ENCODE results near the gene MDN1. TPM values are rescaled to one million over a fixed set of nuclear protein-coding genes. Genes with fewer than 3 reads are reported as not detected.
"Not testable (repeated sequence)": the region's sequence is repeated elsewhere in the genome, so short reads cannot be mapped to it uniquely, and the experiment has no call there.

The MDN1 gene
- total RNA-seq, 1 experiment from 2014 or later = 50.0 TPM

- CTCF ChIA-PET = no interaction called here
- no peak for DNase-seq
- no peak overlapping the region for H3K27ac Mint-ChIP-seq (ENCODE audit: unreplicated experiment)
- peaks cover 4% of the 10 kb centered on the region for H3K9me3 Mint-ChIP-seq (ENCODE audit: low read depth, unreplicated experiment)
- no peak overlapping the region for H3K4me3 Mint-ChIP-seq (ENCODE audit: low read depth, unreplicated experiment)
- intact Hi-C loops (cut with micrococcal nuclease; ENCODE audit: unreplicated experiment) = no loop called here
- no TSS peak for BruUV-seq (replicated peaks)
- no peaks in the 10 kb centered on the region for H3K27me3 Mint-ChIP-seq (ENCODE audit: unreplicated experiment)
- no peaks in the 10 kb centered on the region for H3K4me1 Mint-ChIP-seq (ENCODE audit: low read depth, unreplicated experiment)
- no peak for TF ChIP-seq CTCF (IDR thresholded peaks at IDR 0.05; ENCODE audit: unreplicated experiment)
- H3K36me3 Mint-ChIP-seq (ENCODE audit: insufficient read depth, unreplicated experiment) = peaks cover 51% of the 10 kb centered on the region
Observed at GRCh38 chr6:89862273-89862672, 42.7 kb upstream of the MDN1 start.

- Mint-ChIP-seq H3K4me1 (ENCODE audit: low read depth, unreplicated experiment) (no peaks in the 10 kb centered on the region), H3K36me3 (ENCODE audit: insufficient read depth, unreplicated experiment) (peaks cover 47% of the 10 kb centered on the region), H3K9me3 (ENCODE audit: low read depth, unreplicated experiment) (peaks cover 4% of the 10 kb centered on the region), H3K4me3 (ENCODE audit: low read depth, unreplicated experiment) (no peak overlapping the region), H3K27ac (ENCODE audit: unreplicated experiment) (no peak overlapping the region), H3K27me3 (ENCODE audit: unreplicated experiment) (no peaks in the 10 kb centered on the region)
- no TSS peak for BruUV-seq (replicated peaks)
- no peak for DNase-seq
- CTCF ChIA-PET = no interaction called here
- intact Hi-C loops (cut with micrococcal nuclease; ENCODE audit: unreplicated experiment) = no loop called here
- TF ChIP-seq CTCF (IDR thresholded peaks at IDR 0.05; ENCODE audit: unreplicated experiment) = no peak
Observed at GRCh38 chr6:89859744-89860143, 40.1 kb upstream of the MDN1 start.

- Mint-ChIP-seq H3K4me3 (ENCODE audit: low read depth, unreplicated experiment) (no peak overlapping the region), H3K36me3 (ENCODE audit: insufficient read depth, unreplicated experiment) (peaks cover 54% of the 10 kb centered on the region), H3K9me3 (ENCODE audit: low read depth, unreplicated experiment) (peaks cover 4% of the 10 kb centered on the region), H3K27ac (ENCODE audit: unreplicated experiment) (no peak overlapping the region), H3K27me3 (ENCODE audit: unreplicated experiment) (no peaks in the 10 kb centered on the region), H3K4me1 (ENCODE audit: low read depth, unreplicated experiment) (no peaks in the 10 kb centered on the region)
- no TSS peak for BruUV-seq (replicated peaks)
- CTCF ChIA-PET = no interaction called here
- DNase-seq = no peak
- intact Hi-C loops (cut with micrococcal nuclease; ENCODE audit: unreplicated experiment) = no loop called here
- no peak for TF ChIP-seq CTCF (IDR thresholded peaks at IDR 0.05; ENCODE audit: unreplicated experiment)
Observed at GRCh38 chr6:89858041-89858440, 38.4 kb upstream of the MDN1 start.

GRCh38 chr6:89853068-89853467 lies 33.5 kb upstream of the MDN1 start:
- peaks cover 21% of the 10 kb centered on the region for H3K36me3 Mint-ChIP-seq (ENCODE audit: insufficient read depth, unreplicated experiment)
- CTCF ChIA-PET = no interaction called here

GRCh38 chr6:89847513-89847912 lies 27.9 kb upstream of the MDN1 start:
- H3K36me3 Mint-ChIP-seq (ENCODE audit: insufficient read depth, unreplicated experiment); H3K4me1 Mint-ChIP-seq (ENCODE audit: low read depth, unreplicated experiment); H3K27me3 Mint-ChIP-seq (ENCODE audit: unreplicated experiment): not testable (repeated sequence)

More at GRCh38 chr6:89853068-89853467, 33.5 kb upstream of the MDN1 start:
- no TSS peak for BruUV-seq (replicated peaks)
- H3K27ac Mint-ChIP-seq (ENCODE audit: unreplicated experiment) = no peak overlapping the region
- H3K4me3 Mint-ChIP-seq (ENCODE audit: low read depth, unreplicated experiment) = no peak overlapping the region
- TF ChIP-seq CTCF (IDR thresholded peaks at IDR 0.05; ENCODE audit: unreplicated experiment) = no peak
- intact Hi-C loops (cut with micrococcal nuclease; ENCODE audit: unreplicated experiment) = no loop called here
- no peaks in the 10 kb centered on the region for H3K4me1 Mint-ChIP-seq (ENCODE audit: low read depth, unreplicated experiment)
- no peaks in the 10 kb centered on the region for H3K9me3 Mint-ChIP-seq (ENCODE audit: low read depth, unreplicated experiment)
- DNase-seq = no peak
- H3K27me3 Mint-ChIP-seq (ENCODE audit: unreplicated experiment) = no peaks in the 10 kb centered on the region

More at GRCh38 chr6:89847513-89847912, 27.9 kb upstream of the MDN1 start:
- H3K4me3 Mint-ChIP-seq (ENCODE audit: low read depth, unreplicated experiment); BruUV-seq (replicated peaks); H3K9me3 Mint-ChIP-seq (ENCODE audit: low read depth, unreplicated experiment); H3K27ac Mint-ChIP-seq (ENCODE audit: unreplicated experiment); DNase-seq; CTCF ChIA-PET; intact Hi-C loops (cut with micrococcal nuclease; ENCODE audit: unreplicated experiment): not testable (repeated sequence)

Data from Calu3 (cell line).